IMR-90 (cell line): Measurements from ENCODE around the gene RASGEF1C. TPM values are rescaled to one million over a fixed set of nuclear protein-coding genes. Genes with fewer than 3 reads are reported as not detected.

Source experiments
- ATAC-seq: fragments of 200-7000 bp; cut with Tn5 transposase; 2 replicates; pipeline ENCODE4 v1.9.1; 2020; ENCODE audit warnings: low read depth, mild to moderate bottlenecking, moderate library complexity
- BruUV-seq: library from RNA; stranded (reverse); fragments of 400-500 nt; replicated peaks from 2 replicates; lab custom pipeline; 2021; lab: Mats Ljungman, UMichigan
- CTCF ChIA-PET: fragments of 300-600 bp; formaldehyde crosslinking; extraction: SDS; loops from one replicate; lab custom pipeline; 2021; ENCODE audit warnings: antibody characterized with exemption; lab: Yijun Ruan, JAX
- POLR2A ChIA-PET: fragments of 300-600 bp; sonication (Branson Sonifier 250); formaldehyde crosslinking; loops from one replicate; lab custom pipeline; 2022; ENCODE audit warnings: antibody characterized with exemption; ENCODE audit not compliant: unreplicated experiment; lab: Charles Lee
- DNase-seq: peaks from one replicate; pipeline ENCODE4 v3.0.0; 2013
- H2AFZ ChIP-seq: replicated peaks from 2 replicates; pipeline ENCODE3; 2013; ENCODE audit warnings: low read length, mild to moderate bottlenecking; ENCODE audit not compliant: poor library complexity
- H2AK5ac ChIP-seq: 2 replicates; pipeline ENCODE4 v1.6.1; 2013; ENCODE audit warnings: low read depth, low read length, inconsistent platforms
- H2AK9ac ChIP-seq: replicated peaks from 2 replicates; pipeline ENCODE3; 2013; ENCODE audit warnings: mild to moderate bottlenecking, low read depth, low read length, moderate library complexity; ENCODE audit not compliant: poor library complexity
- H2BK120ac ChIP-seq: 2 replicates; pipeline ENCODE4 v1.6.1; 2013; ENCODE audit warnings: low read depth, low read length, inconsistent platforms
- H2BK15ac ChIP-seq: 3 replicates; pipeline ENCODE4 v1.6.1; 2013; ENCODE audit warnings: low read depth, low read length, inconsistent platforms
- H2BK20ac ChIP-seq: 2 replicates; pipeline ENCODE4 v1.6.1; 2013; ENCODE audit warnings: low read depth, mild to moderate bottlenecking, inconsistent platforms, low read length, moderate library complexity
- H2BK5ac ChIP-seq: 2 replicates; pipeline ENCODE4 v1.6.1; 2013; ENCODE audit warnings: mild to moderate bottlenecking, low read depth, low read length, inconsistent platforms; ENCODE audit not compliant: poor library complexity, severe bottlenecking
- H3K14ac ChIP-seq: replicated peaks from 2 replicates; pipeline ENCODE4 v1.6.1; 2013; ENCODE audit warnings: low read depth, low read length, inconsistent platforms
- H3K18ac ChIP-seq: 2 replicates; pipeline ENCODE4 v1.6.1; 2013; ENCODE audit warnings: low read depth, low read length, control low read depth
- H3K23ac ChIP-seq: 2 replicates; pipeline ENCODE4 v1.6.1; 2013; ENCODE audit warnings: low read depth, low read length, inconsistent platforms
- H3K27ac ChIP-seq: 2 replicates; pipeline ENCODE4 v1.5.1; 2013; ENCODE audit warnings: mild to moderate bottlenecking, control low read depth, low read length; ENCODE audit not compliant: insufficient read depth
- H3K27me3 ChIP-seq: 2 replicates; pipeline ENCODE4 v1.6.1; 2013; ENCODE audit warnings: low read length; ENCODE audit not compliant: control insufficient read depth, insufficient read depth
- H3K36me3 ChIP-seq: 2 replicates; pipeline ENCODE4 v1.6.1; 2013; ENCODE audit warnings: low read length, mixed read lengths; ENCODE audit not compliant: control insufficient read depth, insufficient read depth
- H3K4ac ChIP-seq: 2 replicates; pipeline ENCODE4 v1.6.1; 2013; ENCODE audit warnings: low read depth, low read length, inconsistent platforms
- H3K4me1 ChIP-seq: 2 replicates; pipeline ENCODE4 v1.6.1; 2013; ENCODE audit warnings: low read length, mixed read lengths; ENCODE audit not compliant: control insufficient read depth, insufficient read depth
- H3K4me2 ChIP-seq: 2 replicates; pipeline ENCODE4 v1.6.1; 2013; ENCODE audit warnings: low read depth, mild to moderate bottlenecking, control low read depth, low read length, moderate library complexity
- H3K4me3 ChIP-seq: 2 replicates; pipeline ENCODE4 v1.5.1; 2013; ENCODE audit warnings: low read depth, mild to moderate bottlenecking, control low read depth, low read length, moderate library complexity; ENCODE audit not compliant: insufficient read depth
- H3K56ac ChIP-seq: 2 replicates; pipeline ENCODE4 v1.6.1; 2013; ENCODE audit warnings: low read length, inconsistent platforms; ENCODE audit not compliant: insufficient read depth; ENCODE audit errors: extremely low read depth
- H3K79me1 ChIP-seq, 2 experiments: 2 replicates each; pipeline ENCODE4 v1.6.1; 2013; ENCODE audit warnings: low read length in 2 of 2, inconsistent platforms in 1 of 2, low read depth in 1 of 2
- H3K9ac ChIP-seq: 2 replicates; pipeline ENCODE4 v1.6.1; 2013; ENCODE audit warnings: low read depth, low read length, control low read depth
- H3K9me1 ChIP-seq: 2 replicates; pipeline ENCODE4 v1.6.1; 2013; ENCODE audit warnings: low read length, inconsistent platforms; ENCODE audit not compliant: insufficient read depth
- H3K9me3 ChIP-seq: 2 replicates; pipeline ENCODE4 v1.6.1; 2013; ENCODE audit warnings: low read length; ENCODE audit not compliant: control insufficient read depth, insufficient read depth
- H4K20me1 ChIP-seq: 2 replicates; pipeline ENCODE4 v1.6.1; 2013; ENCODE audit warnings: low read length, inconsistent platforms; ENCODE audit not compliant: insufficient read depth
- H4K5ac ChIP-seq: 2 replicates; pipeline ENCODE4 v1.6.1; 2013; ENCODE audit warnings: mild to moderate bottlenecking, low read depth, low read length, control low read depth
- H4K8ac ChIP-seq, 2 experiments: 2 replicates each; pipeline ENCODE4 v1.6.1; 2013; ENCODE audit warnings: low read depth in 2 of 2, low read length in 2 of 2, control low read depth in 1 of 2, inconsistent platforms in 1 of 2
- H4K91ac ChIP-seq: 2 replicates; pipeline ENCODE4 v1.6.1; 2013; ENCODE audit warnings: low read depth, low read length, inconsistent platforms; ENCODE audit not compliant: insufficient read depth
- CEBPB ChIP-seq: IDR thresholded peaks from 2 replicates; pipeline ENCODE4 v1.6.1; 2012; ENCODE audit warnings: low read depth, low read length, improper control_type of control experiment
- CHD1 ChIP-seq: IDR thresholded peaks from 2 replicates; pipeline ENCODE4 v1.6.1; 2012; ENCODE audit warnings: low read depth, low read length, improper control_type of control experiment
- FOS ChIP-seq: fragments of 150-350 bp; IDR thresholded peaks from 2 replicates; pipeline ENCODE4 v1.6.1; 2016; ENCODE audit warnings: low read depth, low read length
- MAFK ChIP-seq: IDR thresholded peaks from 2 replicates; pipeline ENCODE4 v1.6.1; 2012; ENCODE audit warnings: low read depth, low read length, improper control_type of control experiment
- NFE2L2 ChIP-seq: fragments of 150-350 bp; IDR thresholded peaks from 2 replicates; pipeline ENCODE4 v1.6.1; 2016; ENCODE audit warnings: low read depth, mild to moderate bottlenecking, low read length
- RCOR1 ChIP-seq: IDR thresholded peaks from 2 replicates; pipeline ENCODE4 v1.6.1; 2012; ENCODE audit warnings: mild to moderate bottlenecking, low read length, improper control_type of control experiment; ENCODE audit not compliant: insufficient replicate concordance
- RFX5 ChIP-seq: IDR thresholded peaks from 2 replicates; pipeline ENCODE4 v1.8.0; 2012; ENCODE audit warnings: low read depth, mild to moderate bottlenecking, low read length, moderate library complexity
- SMC3 ChIP-seq: fragments of 150-350 bp; IDR thresholded peaks from 2 replicates; pipeline ENCODE4 v1.6.1; 2016; ENCODE audit warnings: low read depth, mild to moderate bottlenecking, antibody characterized with exemption, low read length, moderate library complexity
- USF2 ChIP-seq: fragments of 150-350 bp; IDR thresholded peaks from 2 replicates; pipeline ENCODE4 v1.6.1; 2017; ENCODE audit warnings: mild to moderate bottlenecking, antibody characterized with exemption, low read length, low read depth
- WGBS, 2 experiments: methylation state at CpG; one replicate each; pipeline versions ENCODE4 v1.1.5 to v1.1.7; 2013; ENCODE audit warnings: missing lambda C conversion rate in 2 of 2; ENCODE audit not compliant: insufficient read length in 1 of 2; ENCODE audit errors: extremely low coverage in 2 of 2; 5-methylcytosine and 5-hydroxymethylcytosine counted together
- dilution Hi-C: fragments of 300-500 bp; cut with HindIII; formaldehyde crosslinking; loops from one replicate; pipeline ENCODE4 v1.14.3; 2018; ENCODE audit warnings: low sequenced_read_pairs; ENCODE audit not compliant: unreplicated experiment
- in situ Hi-C: fragments of 300-500 bp; cut with MboI; formaldehyde crosslinking; loops from 3 replicates; pipeline ENCODE4 v1.14.3; 2019; ENCODE audit warnings: low sequenced_read_pairs, inconsistent platforms, mixed read lengths
- intact Hi-C: fragments of 100-400 bp; cut with micrococcal nuclease; formaldehyde crosslinking; loops from 2 replicates; pipeline ENCODE4 v1.10.0; 2022
- polyA plus RNA-seq, 3 experiments: library from polyadenylated mRNA; depleted of rRNA; stranded (reverse); fragments of >200 nt; gene quantifications; 2 replicates each; pipeline ENCODE4 v1.2.3, GENCODE V29; 2012; ENCODE audit warnings: low replicate concordance in 1 of 3
- total RNA-seq: library from RNA; depleted of rRNA; stranded (reverse); fragments of >200 nt; gene quantifications from 2 replicates; pipeline ENCODE4 v1.2.3, GENCODE V29; 2012
- TF ChIP-seq, protein P1 (sequence below): conservative IDR thresholded peaks from 2 replicates; pipeline ENCODE4 v1.5.1; 2012; ENCODE audit warnings: mild to moderate bottlenecking, low read depth, low read length, improper control_type of control experiment

Gene RASGEF1C
- total and polyA plus RNA-seq, 2 of the 4 experiments (the other 2 are of a cell fraction), result not detected

- no peak overlapping the region for H3K18ac ChIP-seq
- ATAC-seq (no peak), DNase-seq (no peak)
- no peak overlapping the region for H3K23ac ChIP-seq
- no peaks in the 10 kb centered on the region for H3K9me1 ChIP-seq
- WGBS, 2 experiments, result no CpG with 5 or more reads among the region's 9 CpGs
- no peak overlapping the region for H3K27ac ChIP-seq
- H3K4me1 ChIP-seq, result peaks cover 2% of the 10 kb centered on the region; the same call in 1 of the 2 replicates
- ChIA-PET POLR2A (no interaction called here), CTCF (no interaction called here)
- dilution Hi-C loops, result no loop called here
- H2AK5ac ChIP-seq, result no peak overlapping the region
- no peak overlapping the region for H2AFZ ChIP-seq
- no peak overlapping the region for H4K91ac ChIP-seq
- no peak overlapping the region for H4K8ac ChIP-seq
- no peak overlapping the region for H2BK20ac ChIP-seq
- H3K79me1 ChIP-seq, result no peaks in the 10 kb centered on the region
- no peak overlapping the region for H3K4me2 ChIP-seq
- intact Hi-C loops, result no loop called here
- H3K4ac ChIP-seq, result no peak overlapping the region
- no peak overlapping the region for H2BK15ac ChIP-seq
- H3K36me3 ChIP-seq, result no peaks in the 10 kb centered on the region
- BruUV-seq, result no TSS peak
- no peak for TF ChIP-seq MAFK
- TF ChIP-seq RCOR1, result no peak
- no peak for TF ChIP-seq FOS
- no peak for TF ChIP-seq CHD1
- no peak for TF ChIP-seq CEBPB
- no peak for TF ChIP-seq NFE2L2
- TF ChIP-seq USF2, result no peak
- TF ChIP-seq SMC3, result no peak
- TF ChIP-seq, protein P1, sequence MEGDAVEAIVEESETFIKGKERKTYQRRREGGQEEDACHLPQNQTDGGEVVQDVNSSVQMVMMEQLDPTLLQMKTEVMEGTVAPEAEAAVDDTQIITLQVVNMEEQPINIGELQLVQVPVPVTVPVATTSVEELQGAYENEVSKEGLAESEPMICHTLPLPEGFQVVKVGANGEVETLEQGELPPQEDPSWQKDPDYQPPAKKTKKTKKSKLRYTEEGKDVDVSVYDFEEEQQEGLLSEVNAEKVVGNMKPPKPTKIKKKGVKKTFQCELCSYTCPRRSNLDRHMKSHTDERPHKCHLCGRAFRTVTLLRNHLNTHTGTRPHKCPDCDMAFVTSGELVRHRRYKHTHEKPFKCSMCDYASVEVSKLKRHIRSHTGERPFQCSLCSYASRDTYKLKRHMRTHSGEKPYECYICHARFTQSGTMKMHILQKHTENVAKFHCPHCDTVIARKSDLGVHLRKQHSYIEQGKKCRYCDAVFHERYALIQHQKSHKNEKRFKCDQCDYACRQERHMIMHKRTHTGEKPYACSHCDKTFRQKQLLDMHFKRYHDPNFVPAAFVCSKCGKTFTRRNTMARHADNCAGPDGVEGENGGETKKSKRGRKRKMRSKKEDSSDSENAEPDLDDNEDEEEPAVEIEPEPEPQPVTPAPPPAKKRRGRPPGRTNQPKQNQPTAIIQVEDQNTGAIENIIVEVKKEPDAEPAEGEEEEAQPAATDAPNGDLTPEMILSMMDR, result no peak
- no peak for TF ChIP-seq RFX5
- in situ Hi-C loops, result loop anchor here (25.0 kb wide), 1 partner anchor 329 kb away; no protein-coding TSS in a partner anchor
- H3K14ac ChIP-seq, result no peak overlapping the region
- H3K27me3 ChIP-seq, result peaks cover 20% of the 10 kb centered on the region
- H4K5ac ChIP-seq, result no peak overlapping the region
- H2BK120ac ChIP-seq, result no peak overlapping the region
- no peaks in the 10 kb centered on the region; the same call in 1 of the 2 replicates for H3K9me3 ChIP-seq
- H4K20me1 ChIP-seq, result no peaks in the 10 kb centered on the region; the same call in 1 of the 2 replicates
- no peak overlapping the region for H3K9ac ChIP-seq
- H3K4me3 ChIP-seq, result no peak overlapping the region
- no peak overlapping the region for H3K56ac ChIP-seq
- H2BK5ac ChIP-seq, result no peak overlapping the region
- no peak overlapping the region for H2AK9ac ChIP-seq
Observed at GRCh38 chr5:180133060-180133459, 76.0 kb downstream of the RASGEF1C start.
